HCT116 (cell line): ENCODE data around the gene PANK1. TPM values are rescaled to one million over a fixed set of nuclear protein-coding genes. Genes with fewer than 3 reads are reported as not detected.

Experiments
- ATAC-seq: fragments of 200-7000 bp; cut with Tn5 transposase; 2 replicates; pipeline ENCODE4 v1.9.1; 2020; ENCODE audit warnings: mild to moderate bottlenecking, moderate library complexity
- BruUV-seq: library from RNA; stranded (reverse); fragments of 400-500 nt; replicated peaks from 2 replicates; lab custom pipeline; 2021; lab: Mats Ljungman, UMichigan
- CTCF ChIA-PET: fragments of 300-600 bp; sonication (Branson Sonifier 250); formaldehyde crosslinking; loops from one replicate; lab custom pipeline; 2021; ENCODE audit warnings: antibody characterized with exemption; lab: Charles Lee
- POLR2A ChIA-PET: fragments of 300-600, 350-600 bp; sonication (Branson Sonifier 250); formaldehyde crosslinking; loops from one replicate; lab custom pipeline; 2021; ENCODE audit warnings: antibody characterized with exemption; lab: Charles Lee
- RAD21 ChIA-PET, 2 experiments: fragments of 300-600 bp; sonication (Branson Sonifier 250); formaldehyde crosslinking; loops; one replicate each; lab custom pipeline; 2023; ENCODE audit warnings: low total read pairs in 2 of 2; ENCODE audit not compliant: uncharacterized antibody in 2 of 2, unreplicated experiment in 2 of 2, low non-redundant PET in 1 of 2; lab: Charles Lee
- DNase-seq: peaks from one replicate; pipeline ENCODE4 v3.0.0-alpha.2; 2010; ENCODE audit warnings: low read depth, low spot score
- H2AFZ ChIP-seq: fragments of 200-600 bp; shearing (Covaris generic), sonication (generic); 2 replicates; pipeline ENCODE4 v1.6.1; 2017; ENCODE audit warnings: low read depth, mixed run types, mixed read lengths, antibody characterized with exemption, low read length; ENCODE audit not compliant: poor library complexity, severe bottlenecking
- H3K27ac ChIP-seq: 2 replicates; pipeline ENCODE4 v1.5.1; 2012; ENCODE audit warnings: low read depth, low read length
- H3K27me3 ChIP-seq: fragments of 200-600 bp; sonication (generic); 2 replicates; pipeline ENCODE4 v1.6.1; 2016; ENCODE audit warnings: mixed run types, low read length, mixed read lengths; ENCODE audit not compliant: insufficient read depth
- H3K36me3 ChIP-seq, 2 experiments: fragments of 200-500 bp in 1 of 2; fragments of 200-600 bp in 1 of 2; sonication (Bioruptor generic) in 1 of 2; sonication (generic) in 1 of 2; 2 replicates each; pipeline versions ENCODE4 v1.5.1 to v1.6.1; 2014 to 2016; ENCODE audit warnings: low read length in 2 of 2, inconsistent platforms in 1 of 2, mixed read lengths in 1 of 2, mixed run types in 1 of 2; ENCODE audit not compliant: insufficient read depth in 2 of 2, control insufficient read depth in 1 of 2
- H3K4me1 ChIP-seq, 2 experiments: fragments of 200-600 bp in 1 of 2; sonication (generic) in 1 of 2; 2 replicates each; pipeline versions ENCODE4 v1.5.1 to v1.6.1; 2012 to 2017; ENCODE audit warnings: low read length in 2 of 2, inconsistent platforms in 1 of 2, mild to moderate bottlenecking in 1 of 2, mixed read lengths in 1 of 2, mixed run types in 1 of 2, moderate library complexity in 1 of 2; ENCODE audit not compliant: insufficient read depth in 2 of 2, control insufficient read depth in 1 of 2
- H3K4me2 ChIP-seq: fragments of 200-600 bp; sonication (generic); 2 replicates; pipeline ENCODE4 v1.6.1; 2017; ENCODE audit warnings: mixed run types, low read length, mixed read lengths
- H3K4me3 ChIP-seq, 2 experiments: fragments of 200-600 bp in 1 of 2; sonication (generic) in 1 of 2; replicated peaks in 1 of 2; 2 replicates each; pipeline ENCODE4 v1.5.1; 2011 to 2016; ENCODE audit warnings: low read length in 2 of 2, control low read depth in 1 of 2, low read depth in 1 of 2, mild to moderate bottlenecking in 1 of 2, mixed read lengths in 1 of 2, mixed run types in 1 of 2
- H3K79me2 ChIP-seq: fragments of 200-600 bp; sonication (generic); 2 replicates; pipeline ENCODE4 v1.6.1; 2017; ENCODE audit warnings: mild to moderate bottlenecking, mixed run types, low read length, moderate library complexity, mixed read lengths; ENCODE audit not compliant: insufficient read depth
- H3K9ac ChIP-seq: fragments of 200-600 bp; sonication (generic); 2 replicates; pipeline ENCODE4 v1.6.1; 2016; ENCODE audit warnings: low read length, mixed read lengths
- H3K9me2 ChIP-seq: fragments of 200-600 bp; sonication (generic), shearing (Covaris generic); 2 replicates; pipeline ENCODE4 v1.6.1; 2017; ENCODE audit warnings: mixed run types, mild to moderate bottlenecking, moderate library complexity; ENCODE audit not compliant: insufficient read depth
- H3K9me3 ChIP-seq, 2 experiments: fragments of 200-500 bp in 1 of 2; fragments of 200-600 bp in 1 of 2; sonication (Bioruptor generic) in 1 of 2; sonication (generic) in 1 of 2; 2 replicates each; pipeline ENCODE4 v1.6.1; 2014 to 2017; ENCODE audit warnings: low read length in 2 of 2, mixed read lengths in 2 of 2, inconsistent platforms in 1 of 2, low read depth in 1 of 2, mild to moderate bottlenecking in 1 of 2, mixed run types in 1 of 2, moderate library complexity in 1 of 2; ENCODE audit not compliant: control insufficient read depth in 1 of 2, insufficient read depth in 1 of 2
- H4K20me1 ChIP-seq: fragments of 200-600 bp; sonication (generic), shearing (Covaris generic); 2 replicates; pipeline ENCODE4 v1.6.1; 2017; ENCODE audit warnings: mixed run types, mild to moderate bottlenecking, moderate library complexity; ENCODE audit not compliant: insufficient read depth
- CBX3 ChIP-seq: IDR thresholded peaks from 2 replicates; pipeline ENCODE4 v1.6.1; 2012; ENCODE audit warnings: low read depth
- EGR1 ChIP-seq: IDR thresholded peaks from 2 replicates; pipeline ENCODE4 v1.6.1; 2012; ENCODE audit warnings: low read depth
- ELF1 ChIP-seq: IDR thresholded peaks from 2 replicates; pipeline ENCODE4 v1.6.1; 2012; ENCODE audit warnings: low read depth, borderline replicate concordance
- EZH2phosphoT487 ChIP-seq: fragments of 200-600 bp; IDR thresholded peaks from 2 replicates; pipeline ENCODE4 v1.6.1; 2018; ENCODE audit warnings: antibody characterized with exemption, borderline replicate concordance
- JUND ChIP-seq: IDR thresholded peaks from 2 replicates; pipeline ENCODE4 v1.6.1; 2012
- POLR2A ChIP-seq: IDR thresholded peaks from 2 replicates; pipeline ENCODE4 v1.7.0; 2011; ENCODE audit warnings: borderline replicate concordance; ENCODE audit not compliant: insufficient read depth, insufficient read length; ENCODE audit errors: extremely low read depth
- POLR2AphosphoS5 ChIP-seq: IDR thresholded peaks from 2 replicates; pipeline ENCODE4 v1.6.1; 2011; ENCODE audit warnings: mild to moderate bottlenecking, low read depth, low read length, moderate library complexity
- RAD21 ChIP-seq: IDR thresholded peaks from 2 replicates; pipeline ENCODE4 v1.6.1; 2012; ENCODE audit warnings: low read depth, mild to moderate bottlenecking
- SIN3A ChIP-seq: IDR thresholded peaks from 2 replicates; pipeline ENCODE4 v1.6.1; 2012; ENCODE audit warnings: low read depth
- SP1 ChIP-seq: IDR thresholded peaks from 2 replicates; pipeline ENCODE4 v1.6.1; 2012; ENCODE audit warnings: low read depth
- SRF ChIP-seq: IDR thresholded peaks from 2 replicates; pipeline ENCODE4 v1.6.1; 2012; ENCODE audit warnings: low read depth
- TCF7L2 ChIP-seq: IDR thresholded peaks from 2 replicates; pipeline ENCODE4 v1.7.0; 2011; ENCODE audit warnings: borderline replicate concordance, inconsistent platforms; ENCODE audit not compliant: insufficient read depth, insufficient read length; ENCODE audit errors: extremely low read depth
- YY1 ChIP-seq: IDR thresholded peaks from 2 replicates; pipeline ENCODE4 v1.6.1; 2011; ENCODE audit warnings: low read length, low read depth, moderate library complexity, mild to moderate bottlenecking; ENCODE audit not compliant: insufficient replicate concordance; ENCODE audit errors: extremely low read depth
- ZFX ChIP-seq: fragments of 450-650 bp; IDR thresholded peaks from 2 replicates; pipeline ENCODE4 v1.6.1; 2017
- ZNF274 ChIP-seq: fragments of 200-500 bp; sonication (Bioruptor generic); IDR thresholded peaks from 2 replicates; pipeline ENCODE4 v1.6.1; 2014; ENCODE audit warnings: mild to moderate bottlenecking, low read depth, low read length, inconsistent platforms
- intact Hi-C: fragments of 100-400 bp; cut with micrococcal nuclease; formaldehyde crosslinking; loops from 2 replicates; pipeline ENCODE4 v1.10.0; 2022
- total RNA-seq: library from RNA; stranded (reverse); gene quantifications from one replicate; pipeline ENCODE4 v1.2.1, GENCODE V29; 2021; ENCODE audit not compliant: unreplicated experiment
- TF ChIP-seq, protein P1 (sequence below): IDR thresholded peaks from 2 replicates; pipeline ENCODE4 v1.6.1; 2012
- TF ChIP-seq, protein P2 (sequence below): IDR thresholded peaks from 2 replicates; pipeline ENCODE4 v1.6.1; 2012; ENCODE audit warnings: low read depth

The PANK1 gene
- total RNA-seq, 1 experiment from 2014 or later, result 6.4 TPM

DNA sequence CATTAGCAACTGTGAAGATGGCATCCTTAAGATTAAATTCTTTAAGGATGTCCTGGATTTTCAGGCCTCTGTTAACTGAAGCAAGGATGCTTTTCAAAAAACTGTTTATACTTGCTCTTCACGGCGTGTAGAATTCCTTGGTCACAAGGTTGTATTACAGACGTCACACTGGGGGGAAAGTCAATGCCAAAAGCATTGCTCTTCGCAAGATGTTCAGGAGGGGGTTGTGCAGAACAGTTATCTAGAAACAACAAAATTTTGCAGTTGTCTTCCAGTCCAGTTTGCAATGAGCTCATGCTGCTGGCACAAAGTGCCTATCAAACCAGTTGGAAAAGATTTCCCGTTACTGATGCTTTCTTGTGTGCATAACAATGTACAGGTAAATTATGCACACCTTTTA lies 48.1 kb upstream of the PANK1 start:
- no TSS peak for BruUV-seq
- H4K20me1 ChIP-seq, result no peaks in the 10 kb centered on the region
- ChIA-PET CTCF (interaction anchor here (1.1 kb wide), 1 partner anchor 8 kb away, joined by 3 read pairs; the partner anchor contains the start of gene KIF20B), POLR2A (no interaction called here), RAD21 (no interaction called here)
- no peaks in the 10 kb centered on the region for H3K36me3 ChIP-seq
- no peaks in the 10 kb centered on the region for H3K9me2 ChIP-seq
- DNase-seq, result no peak
- no peak overlapping the region for H3K4me2 ChIP-seq
- intact Hi-C loops, result no loop called here
- no peak overlapping the region for H3K4me3 ChIP-seq
- no peaks in the 10 kb centered on the region for H3K79me2 ChIP-seq
- no peak overlapping the region for H3K9ac ChIP-seq
- H3K27ac ChIP-seq, result no peak overlapping the region
- ATAC-seq, result no peak
- H3K4me1 ChIP-seq, result peaks cover 0 to 11% of the 10 kb centered on the region in 2 experiments; a peak in 2 of 4 replicates
- H3K27me3 ChIP-seq, result no peaks in the 10 kb centered on the region
- TF ChIP-seq POLR2AphosphoS5 (no peak), SRF (no peak), ZNF274 (no peak), SIN3A (no peak), ELF1 (no peak), JUND (no peak), EGR1 (no peak), TCF7L2 (no peak), EZH2phosphoT487 (no peak), SP1 (no peak)
- TF ChIP-seq, protein P1, sequence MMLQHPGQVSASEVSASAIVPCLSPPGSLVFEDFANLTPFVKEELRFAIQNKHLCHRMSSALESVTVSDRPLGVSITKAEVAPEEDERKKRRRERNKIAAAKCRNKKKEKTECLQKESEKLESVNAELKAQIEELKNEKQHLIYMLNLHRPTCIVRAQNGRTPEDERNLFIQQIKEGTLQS, result no peak
- H3K9me3 ChIP-seq, result no peaks in the 10 kb centered on the region
- H2AFZ ChIP-seq, result no peak overlapping the region

DNA sequence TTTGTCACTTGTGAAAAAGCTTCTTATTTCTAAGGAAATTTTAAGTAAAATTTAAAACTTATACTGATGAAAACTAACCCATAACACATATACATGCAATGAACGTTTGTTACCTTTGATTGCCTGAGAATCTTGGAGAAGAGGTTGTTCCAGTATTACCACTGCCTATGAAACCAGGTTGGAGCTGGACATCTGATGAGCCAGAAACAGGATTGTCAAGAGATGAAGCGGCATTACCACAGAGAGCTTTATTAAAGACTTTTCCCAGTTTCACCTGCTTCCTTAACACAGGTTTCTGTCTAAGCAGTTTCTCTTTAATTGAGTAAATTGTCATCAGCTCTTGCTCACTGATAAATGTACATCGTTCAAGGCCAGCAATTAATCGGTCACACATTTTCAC lies 47.4 kb upstream of the PANK1 start:
- BruUV-seq, result no TSS peak
- Histone ChIP-seq H3K27me3 (no peaks in the 10 kb centered on the region), H3K79me2 (no peaks in the 10 kb centered on the region), H3K9me2 (no peaks in the 10 kb centered on the region), H3K4me3 (no peak overlapping the region), H4K20me1 (no peaks in the 10 kb centered on the region), H3K9me3 (no peaks in the 10 kb centered on the region), H3K27ac (no peak overlapping the region), H3K4me1 (peaks cover 0 to 11% of the 10 kb centered on the region in 2 experiments; a peak in 2 of 4 replicates), H3K9ac (no peak overlapping the region), H3K4me2 (no peak overlapping the region), H3K36me3 (no peaks in the 10 kb centered on the region), H2AFZ (no peak overlapping the region)
- ChIA-PET RAD21 (no interaction called here), POLR2A (no interaction called here), CTCF (interaction anchor here (1.1 kb wide), 1 partner anchor 9 kb away, joined by 3 read pairs; the partner anchor contains the start of gene KIF20B)
- ATAC-seq (no peak), DNase-seq (no peak)
- intact Hi-C loops, result no loop called here
- no peak for TF ChIP-seq POLR2A
- TF ChIP-seq SP1, result no peak
- TF ChIP-seq EZH2phosphoT487, result no peak
- no peak for TF ChIP-seq ELF1
- TF ChIP-seq JUND, result no peak
- TF ChIP-seq, protein P2, sequence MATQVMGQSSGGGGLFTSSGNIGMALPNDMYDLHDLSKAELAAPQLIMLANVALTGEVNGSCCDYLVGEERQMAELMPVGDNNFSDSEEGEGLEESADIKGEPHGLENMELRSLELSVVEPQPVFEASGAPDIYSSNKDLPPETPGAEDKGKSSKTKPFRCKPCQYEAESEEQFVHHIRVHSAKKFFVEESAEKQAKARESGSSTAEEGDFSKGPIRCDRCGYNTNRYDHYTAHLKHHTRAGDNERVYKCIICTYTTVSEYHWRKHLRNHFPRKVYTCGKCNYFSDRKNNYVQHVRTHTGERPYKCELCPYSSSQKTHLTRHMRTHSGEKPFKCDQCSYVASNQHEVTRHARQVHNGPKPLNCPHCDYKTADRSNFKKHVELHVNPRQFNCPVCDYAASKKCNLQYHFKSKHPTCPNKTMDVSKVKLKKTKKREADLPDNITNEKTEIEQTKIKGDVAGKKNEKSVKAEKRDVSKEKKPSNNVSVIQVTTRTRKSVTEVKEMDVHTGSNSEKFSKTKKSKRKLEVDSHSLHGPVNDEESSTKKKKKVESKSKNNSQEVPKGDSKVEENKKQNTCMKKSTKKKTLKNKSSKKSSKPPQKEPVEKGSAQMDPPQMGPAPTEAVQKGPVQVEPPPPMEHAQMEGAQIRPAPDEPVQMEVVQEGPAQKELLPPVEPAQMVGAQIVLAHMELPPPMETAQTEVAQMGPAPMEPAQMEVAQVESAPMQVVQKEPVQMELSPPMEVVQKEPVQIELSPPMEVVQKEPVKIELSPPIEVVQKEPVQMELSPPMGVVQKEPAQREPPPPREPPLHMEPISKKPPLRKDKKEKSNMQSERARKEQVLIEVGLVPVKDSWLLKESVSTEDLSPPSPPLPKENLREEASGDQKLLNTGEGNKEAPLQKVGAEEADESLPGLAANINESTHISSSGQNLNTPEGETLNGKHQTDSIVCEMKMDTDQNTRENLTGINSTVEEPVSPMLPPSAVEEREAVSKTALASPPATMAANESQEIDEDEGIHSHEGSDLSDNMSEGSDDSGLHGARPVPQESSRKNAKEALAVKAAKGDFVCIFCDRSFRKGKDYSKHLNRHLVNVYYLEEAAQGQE, result no peak
- TF ChIP-seq ZFX, result no peak
- no peak for TF ChIP-seq EGR1
- no peak for TF ChIP-seq CBX3
- TF ChIP-seq RAD21, result no peak
- TF ChIP-seq YY1, result no peak
- no peak for TF ChIP-seq TCF7L2
- no peak for TF ChIP-seq SRF
- no peak for TF ChIP-seq ZNF274
- TF ChIP-seq SIN3A, result no peak
- TF ChIP-seq, protein P1, result no peak
